Keratinocyte (primary cell): Measurements from ENCODE around the gene INPP4B. TPM values are rescaled to one million over a fixed set of nuclear protein-coding genes. Genes with fewer than 3 reads are reported as not detected.

Experiments
- DNase-seq: peaks from one replicate; pipeline ENCODE4 v3.0.0-alpha.2; 2011; ENCODE audit warnings: low read depth, missing footprints, low spot score
- FAIRE-seq: peaks from 2 replicates; lab custom pipeline; 2011; peaks lifted over from hg19 to GRCh38; lab: Jason Lieb, UNC
- H2AFZ ChIP-seq: 2 replicates; pipeline ENCODE4 v1.6.0; 2012; ENCODE audit warnings: low read length, control low read depth, inconsistent platforms; ENCODE audit not compliant: control insufficient read depth
- H3K27ac ChIP-seq: 2 replicates; pipeline ENCODE4 v1.5.1; 2011; ENCODE audit warnings: low read length; ENCODE audit not compliant: control insufficient read depth, insufficient read depth
- H3K27me3 ChIP-seq: 3 replicates; pipeline ENCODE4 v1.6.0; 2011; ENCODE audit warnings: low read length; ENCODE audit not compliant: control insufficient read depth, insufficient read depth; ENCODE audit errors: extremely low read depth
- H3K36me3 ChIP-seq, 2 experiments: 2 replicates in 1 of 2; 3 replicates in 1 of 2; pipeline ENCODE4 v1.5.1; 2011; ENCODE audit warnings: low read length in 2 of 2, mild to moderate bottlenecking in 1 of 2; ENCODE audit not compliant: control insufficient read depth in 2 of 2, insufficient read depth in 2 of 2; ENCODE audit errors: extremely low read depth in 1 of 2
- H3K4me1 ChIP-seq: 3 replicates; pipeline ENCODE4 v1.5.1; 2011; ENCODE audit warnings: low read length; ENCODE audit not compliant: control insufficient read depth, insufficient read depth; ENCODE audit errors: extremely low read depth
- H3K4me2 ChIP-seq: 3 replicates; pipeline ENCODE4 v1.6.0; 2011; ENCODE audit warnings: low read depth, low read length; ENCODE audit not compliant: control insufficient read depth, insufficient read depth; ENCODE audit errors: extremely low read depth
- H3K4me3 ChIP-seq, 3 experiments: fragments of 200-600 bp in 1 of 3; sonication (generic) in 1 of 3; 2 replicates in 2 of 3; 3 replicates in 1 of 3; pipeline ENCODE4 v1.5.1; 2011 to 2016; ENCODE audit warnings: low read length in 3 of 3, mild to moderate bottlenecking in 3 of 3, control low read depth in 2 of 3, inconsistent platforms in 1 of 3, low read depth in 1 of 3, mixed read lengths in 1 of 3, mixed run types in 1 of 3, moderate library complexity in 1 of 3; ENCODE audit not compliant: control insufficient read depth in 2 of 3, insufficient read depth in 2 of 3; ENCODE audit errors: extremely low read depth in 1 of 3
- H3K79me2 ChIP-seq: 2 replicates; pipeline ENCODE4 v1.6.0; 2012; ENCODE audit warnings: low read length; ENCODE audit not compliant: control insufficient read depth, insufficient read depth
- H3K9ac ChIP-seq: 3 replicates; pipeline ENCODE4 v1.6.0; 2011; ENCODE audit warnings: low read length; ENCODE audit not compliant: control insufficient read depth, insufficient read depth; ENCODE audit errors: extremely low read depth
- H3K9me1 ChIP-seq: 3 replicates; pipeline ENCODE4 v1.6.0; 2011; ENCODE audit warnings: low read length; ENCODE audit not compliant: control insufficient read depth, insufficient read depth; ENCODE audit errors: extremely low read depth
- H3K9me3 ChIP-seq: 2 replicates; pipeline ENCODE4 v1.5.1; 2012; ENCODE audit warnings: low read depth, low read length; ENCODE audit not compliant: control insufficient read depth
- H4K20me1 ChIP-seq: 3 replicates; pipeline ENCODE4 v1.6.0; 2011; ENCODE audit warnings: low read length; ENCODE audit not compliant: control insufficient read depth, insufficient read depth; ENCODE audit errors: extremely low read depth
- EZH2 ChIP-seq: IDR thresholded peaks from one replicate; pipeline ENCODE4 v1.6.1; 2012; ENCODE audit warnings: inconsistent platforms, mild to moderate bottlenecking, low read length, moderate library complexity
- dilution Hi-C: fragments of 300-500 bp; cut with MboI; formaldehyde crosslinking; loops from one replicate; pipeline ENCODE4 v1.7.0; 2020; ENCODE audit warnings: low sequenced_read_pairs; ENCODE audit not compliant: extremely low pct_ligation_motif_present
- polyA plus RNA-seq, 5 experiments: library from polyadenylated mRNA; depleted of rRNA in 3 of 5; stranded (reverse) in 3 of 5; stranded (forward) in 1 of 5; unstranded in 1 of 5; fragments of >200 nt; gene quantifications; 1 replicate in 1 of 5; 2 replicates in 3 of 5; 3 replicates in 1 of 5; pipeline versions ENCODE4 v1.2.1 to v1.2.3, GENCODE V29; 2011 to 2012; ENCODE audit warnings: missing spikeins in 2 of 5, low read depth in 1 of 5, low replicate concordance in 1 of 5
- TF ChIP-seq, protein P1 (sequence below), 3 experiments: IDR thresholded peaks in 1 of 3; conservative IDR thresholded peaks in 1 of 3; optimal IDR thresholded peaks in 1 of 3; 2 replicates in 2 of 3; 3 replicates in 1 of 3; pipeline versions ENCODE3 to v1.5.1; 2011; ENCODE audit warnings: low read length in 3 of 3, mild to moderate bottlenecking in 3 of 3, moderate library complexity in 2 of 3, control low read depth in 1 of 3, inconsistent platforms in 1 of 3; ENCODE audit not compliant: insufficient read depth in 2 of 3; ENCODE audit errors: extremely low read depth in 1 of 3

The INPP4B gene
- polyA plus RNA-seq, 1 donor (not counting 4 experiments of a cell fraction or from before 2014, with no cell fraction given), result 50.2 TPM

DNA sequence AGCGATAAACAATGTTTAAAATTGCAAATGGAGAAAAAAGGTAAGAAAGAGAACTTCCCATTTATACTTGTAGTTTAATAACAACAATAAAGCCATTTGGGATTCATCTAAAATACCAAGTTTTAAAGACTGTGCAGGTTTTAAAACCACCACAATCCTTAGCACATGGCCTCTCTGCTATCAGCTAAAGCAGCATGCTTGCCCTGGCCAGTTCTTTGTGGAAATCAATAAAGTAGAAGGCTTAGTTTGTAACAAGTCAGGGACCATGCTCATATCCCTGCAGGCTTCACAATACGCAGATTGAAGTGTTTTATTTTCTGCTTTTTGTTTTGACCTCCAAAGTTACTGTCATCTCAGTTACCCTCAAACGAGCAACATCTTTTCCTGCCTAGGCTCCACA, 249.5 kb downstream of the INPP4B start:
- no peaks in the 10 kb centered on the region for H3K9me1 ChIP-seq
- H3K36me3 ChIP-seq, result no peaks in the 10 kb centered on the region
- no peak for FAIRE-seq
- no peaks in the 10 kb centered on the region for H3K79me2 ChIP-seq
- no peak for DNase-seq
- no peak overlapping the region for H3K27ac ChIP-seq
- TF ChIP-seq, protein P1, sequence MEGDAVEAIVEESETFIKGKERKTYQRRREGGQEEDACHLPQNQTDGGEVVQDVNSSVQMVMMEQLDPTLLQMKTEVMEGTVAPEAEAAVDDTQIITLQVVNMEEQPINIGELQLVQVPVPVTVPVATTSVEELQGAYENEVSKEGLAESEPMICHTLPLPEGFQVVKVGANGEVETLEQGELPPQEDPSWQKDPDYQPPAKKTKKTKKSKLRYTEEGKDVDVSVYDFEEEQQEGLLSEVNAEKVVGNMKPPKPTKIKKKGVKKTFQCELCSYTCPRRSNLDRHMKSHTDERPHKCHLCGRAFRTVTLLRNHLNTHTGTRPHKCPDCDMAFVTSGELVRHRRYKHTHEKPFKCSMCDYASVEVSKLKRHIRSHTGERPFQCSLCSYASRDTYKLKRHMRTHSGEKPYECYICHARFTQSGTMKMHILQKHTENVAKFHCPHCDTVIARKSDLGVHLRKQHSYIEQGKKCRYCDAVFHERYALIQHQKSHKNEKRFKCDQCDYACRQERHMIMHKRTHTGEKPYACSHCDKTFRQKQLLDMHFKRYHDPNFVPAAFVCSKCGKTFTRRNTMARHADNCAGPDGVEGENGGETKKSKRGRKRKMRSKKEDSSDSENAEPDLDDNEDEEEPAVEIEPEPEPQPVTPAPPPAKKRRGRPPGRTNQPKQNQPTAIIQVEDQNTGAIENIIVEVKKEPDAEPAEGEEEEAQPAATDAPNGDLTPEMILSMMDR (optimal IDR thresholded peaks at IDR 0.05 in 1 of 3, IDR thresholded peaks at IDR 0.05 in 1 of 3, conservative IDR thresholded peaks at IDR 0.05 in 1 of 3; ENCODE audit: extremely low read depth in 1 of 3, insufficient read depth in 2 of 3, low read length in 3 of 3), result no peak
- TF ChIP-seq EZH2, result no peak
- no peaks in the 10 kb centered on the region for H4K20me1 ChIP-seq
- H3K9ac ChIP-seq, result no peak overlapping the region
- no peaks in the 10 kb centered on the region for H3K9me3 ChIP-seq
- H3K4me1 ChIP-seq, result no peaks in the 10 kb centered on the region
- no peak overlapping the region for H3K4me2 ChIP-seq
- H2AFZ ChIP-seq, result no peak overlapping the region
- no peaks in the 10 kb centered on the region for H3K27me3 ChIP-seq
- dilution Hi-C loops, result no loop called here
- H3K4me3 ChIP-seq, result no peak overlapping the region

DNA sequence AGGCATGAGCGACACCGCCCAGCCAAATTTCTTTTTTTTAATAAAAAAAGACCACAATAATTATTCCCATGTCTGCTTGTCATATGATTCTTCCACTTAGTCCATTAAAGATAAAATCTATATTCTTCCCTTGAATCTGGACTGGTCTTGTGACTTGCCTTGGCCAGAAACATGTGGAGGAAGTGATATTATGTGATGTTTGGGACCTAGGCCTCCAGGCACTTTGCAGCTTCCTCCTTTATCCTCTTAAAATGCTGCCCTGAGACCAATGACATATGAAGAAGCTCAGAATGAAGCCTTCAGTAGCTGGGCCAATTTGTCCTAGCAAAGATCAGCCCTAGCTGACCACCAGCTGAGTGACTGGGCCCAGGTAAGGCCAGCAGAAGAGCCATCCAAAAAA, 250.0 kb downstream of the INPP4B start:
- no peaks in the 10 kb centered on the region for H3K9me3 ChIP-seq
- H3K4me1 ChIP-seq, result no peaks in the 10 kb centered on the region
- no peak for FAIRE-seq
- H3K79me2 ChIP-seq, result no peaks in the 10 kb centered on the region
- H3K27me3 ChIP-seq, result no peaks in the 10 kb centered on the region
- dilution Hi-C loops, result no loop called here
- no peak overlapping the region for H3K27ac ChIP-seq
- H3K36me3 ChIP-seq, result no peaks in the 10 kb centered on the region
- no peaks in the 10 kb centered on the region for H4K20me1 ChIP-seq
- no peak overlapping the region for H2AFZ ChIP-seq
- no peak overlapping the region for H3K9ac ChIP-seq
- no peaks in the 10 kb centered on the region for H3K9me1 ChIP-seq
- DNase-seq, result no peak
- no peak overlapping the region for H3K4me2 ChIP-seq
- TF ChIP-seq, protein P1 (optimal IDR thresholded peaks at IDR 0.05 in 1 of 3, IDR thresholded peaks at IDR 0.05 in 1 of 3, conservative IDR thresholded peaks at IDR 0.05 in 1 of 3; ENCODE audit: extremely low read depth in 1 of 3, insufficient read depth in 2 of 3, low read length in 3 of 3), result no peak
- TF ChIP-seq EZH2, result no peak
- no peak overlapping the region for H3K4me3 ChIP-seq
